ENCODE data around the gene RAB3GAP2.

Gene RAB3GAP2

DNA sequence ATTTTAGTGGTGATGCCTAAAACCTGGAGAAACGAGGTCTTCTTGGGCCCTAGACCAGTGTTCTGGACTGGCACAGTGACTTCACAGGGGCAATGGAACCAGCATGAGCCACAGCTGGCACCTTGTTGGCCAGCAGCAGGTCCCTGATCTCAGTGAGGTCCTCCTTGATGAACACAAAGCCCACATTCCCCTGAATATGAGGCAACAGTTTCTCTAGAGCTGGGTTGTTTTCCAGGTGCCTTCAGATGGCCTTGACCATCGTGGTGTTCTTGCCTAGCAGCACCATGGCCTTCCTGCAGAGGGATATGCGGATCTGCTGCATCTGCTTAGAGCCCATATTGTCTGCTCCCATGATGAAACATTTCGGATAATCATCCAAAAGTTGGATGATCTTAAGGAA, 44.9 kb upstream of the RAB3GAP2 start:
- Histone ChIP-seq H3K18ac (ENCODE audit: low read length) (no peak overlapping the region), H3K4me2 (ENCODE audit: insufficient read depth, low read length, poor library complexity, severe bottlenecking) (no peak overlapping the region), H2AFZ (ENCODE audit: low read length) (no peak overlapping the region), H3K23ac (ENCODE audit: low read depth, low read length, poor library complexity) (no peak overlapping the region), H3K27ac (replicated peaks; ENCODE audit: low read length) (no peak overlapping the region), H3K4ac (ENCODE audit: low read length) (no peak overlapping the region), H3K79me1 (ENCODE audit: low read depth, low read length) (no peaks in the 10 kb centered on the region), H2BK5ac (ENCODE audit: low read length) (no peak overlapping the region), H2BK120ac (ENCODE audit: low read depth, low read length) (no peak overlapping the region), H3K4me1 (ENCODE audit: control insufficient read depth in 2 of 2, insufficient read depth in 1 of 2, low read depth in 1 of 2, low read length in 2 of 2) (peaks cover 0 to 3% of the 10 kb centered on the region in 2 donors), H2AK5ac (ENCODE audit: low read depth, low read length) (no peak overlapping the region), H3K9me3 (replicated peaks in 1 of 2; ENCODE audit: control insufficient read depth in 2 of 2, insufficient read depth in 1 of 2, low read depth in 1 of 2, low read length in 2 of 2) (no peaks in the 10 kb centered on the region), H3K36me3 (replicated peaks in 1 of 2; ENCODE audit: control insufficient read depth in 2 of 2, insufficient read depth in 2 of 2, low read length in 2 of 2) (no peaks in the 10 kb centered on the region), H4K8ac (ENCODE audit: low read depth, low read length) (no peak overlapping the region), H2BK12ac (ENCODE audit: low read length) (no peak overlapping the region), H3K14ac (ENCODE audit: low read length) (no peak overlapping the region), H4K91ac (ENCODE audit: low read depth, low read length, poor library complexity) (no peak overlapping the region), H3K27me3 (ENCODE audit: control insufficient read depth in 3 of 3, insufficient read depth in 3 of 3, low read depth in 1 of 3, low read length in 3 of 3) (peaks cover 0 to 12% (median 0%) of the 10 kb centered on the region in 3 experiments), H3K4me3 (ENCODE audit: low read length in 2 of 2) (no peak overlapping the region), H3K9ac (ENCODE audit: low read depth, low read length, poor library complexity) (no peak overlapping the region), H2BK15ac (ENCODE audit: low read length) (no peak overlapping the region)
- WGBS, 2 donors (ENCODE audit: extremely low coverage in 2 of 2, insufficient read length in 2 of 2, insufficient replicate concordance in 1 of 2): no CpG with 5 or more reads among the region's 4 CpGs
- no peak for DNase-seq (ENCODE audit: low spot score)

DNA sequence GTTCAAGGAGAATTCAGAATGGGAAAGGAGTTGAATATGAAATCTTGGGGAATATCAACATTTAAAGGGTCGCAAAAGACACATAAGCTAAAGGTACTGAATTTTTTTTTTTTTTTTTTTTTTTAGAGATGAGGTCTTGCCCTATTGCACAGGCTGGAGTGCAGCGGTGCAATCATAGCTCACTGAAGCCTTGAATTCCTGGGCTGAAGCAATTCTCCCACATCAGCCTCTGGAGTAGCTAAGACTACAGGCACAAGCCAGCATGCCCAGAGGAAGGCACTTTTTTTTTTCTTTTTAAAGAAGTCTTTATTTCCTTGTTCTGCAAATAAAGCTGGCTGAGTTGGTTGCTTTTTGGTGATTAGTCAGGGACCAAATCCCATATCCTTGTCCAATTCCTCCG, 44.1 kb upstream of the RAB3GAP2 start:
- no peak overlapping the region for H2AFZ ChIP-seq (ENCODE audit: low read length)
- no peak overlapping the region for H2BK5ac ChIP-seq (ENCODE audit: low read length)
- H3K4me2 ChIP-seq (ENCODE audit: insufficient read depth, low read length, poor library complexity, severe bottlenecking): no peak overlapping the region
- no CpG with 5 or more reads among the region's 3 CpGs for WGBS, 2 donors (ENCODE audit: extremely low coverage in 2 of 2, insufficient read length in 2 of 2, insufficient replicate concordance in 1 of 2)
- no peak overlapping the region for H3K18ac ChIP-seq (ENCODE audit: low read length)
- no peaks in the 10 kb centered on the region for H3K9me3 ChIP-seq (replicated peaks in 1 of 2; ENCODE audit: control insufficient read depth in 2 of 2, insufficient read depth in 1 of 2, low read depth in 1 of 2, low read length in 2 of 2)
- H3K4ac ChIP-seq (ENCODE audit: low read length): no peak overlapping the region
- H3K4me1 ChIP-seq (ENCODE audit: control insufficient read depth in 2 of 2, insufficient read depth in 1 of 2, low read depth in 1 of 2, low read length in 2 of 2): peaks cover 0 to 3% of the 10 kb centered on the region in 2 donors
- H2BK12ac ChIP-seq (ENCODE audit: low read length): no peak overlapping the region
- no peaks in the 10 kb centered on the region for H3K36me3 ChIP-seq (replicated peaks in 1 of 2; ENCODE audit: control insufficient read depth in 2 of 2, insufficient read depth in 2 of 2, low read length in 2 of 2)
- H3K23ac ChIP-seq (ENCODE audit: low read depth, low read length, poor library complexity): no peak overlapping the region
- no peak for DNase-seq (ENCODE audit: low spot score)
- no peak overlapping the region for H4K91ac ChIP-seq (ENCODE audit: low read depth, low read length, poor library complexity)
- H4K8ac ChIP-seq (ENCODE audit: low read depth, low read length): no peak overlapping the region
- peaks cover 0 to 7% (median 0%) of the 10 kb centered on the region in 3 experiments for H3K27me3 ChIP-seq (ENCODE audit: control insufficient read depth in 3 of 3, insufficient read depth in 3 of 3, low read depth in 1 of 3, low read length in 3 of 3)
- no peak overlapping the region for H3K9ac ChIP-seq (ENCODE audit: low read depth, low read length, poor library complexity)
- H3K14ac ChIP-seq (ENCODE audit: low read length): no peak overlapping the region
- H2AK5ac ChIP-seq (ENCODE audit: low read depth, low read length): no peak overlapping the region
- H3K27ac ChIP-seq (replicated peaks; ENCODE audit: low read length): no peak overlapping the region
- no peak overlapping the region for H2BK120ac ChIP-seq (ENCODE audit: low read depth, low read length)
- H3K4me3 ChIP-seq (ENCODE audit: low read length in 2 of 2): no peak overlapping the region
- no peak overlapping the region for H2BK15ac ChIP-seq (ENCODE audit: low read length)
- no peaks in the 10 kb centered on the region for H3K79me1 ChIP-seq (ENCODE audit: low read depth, low read length)

DNA sequence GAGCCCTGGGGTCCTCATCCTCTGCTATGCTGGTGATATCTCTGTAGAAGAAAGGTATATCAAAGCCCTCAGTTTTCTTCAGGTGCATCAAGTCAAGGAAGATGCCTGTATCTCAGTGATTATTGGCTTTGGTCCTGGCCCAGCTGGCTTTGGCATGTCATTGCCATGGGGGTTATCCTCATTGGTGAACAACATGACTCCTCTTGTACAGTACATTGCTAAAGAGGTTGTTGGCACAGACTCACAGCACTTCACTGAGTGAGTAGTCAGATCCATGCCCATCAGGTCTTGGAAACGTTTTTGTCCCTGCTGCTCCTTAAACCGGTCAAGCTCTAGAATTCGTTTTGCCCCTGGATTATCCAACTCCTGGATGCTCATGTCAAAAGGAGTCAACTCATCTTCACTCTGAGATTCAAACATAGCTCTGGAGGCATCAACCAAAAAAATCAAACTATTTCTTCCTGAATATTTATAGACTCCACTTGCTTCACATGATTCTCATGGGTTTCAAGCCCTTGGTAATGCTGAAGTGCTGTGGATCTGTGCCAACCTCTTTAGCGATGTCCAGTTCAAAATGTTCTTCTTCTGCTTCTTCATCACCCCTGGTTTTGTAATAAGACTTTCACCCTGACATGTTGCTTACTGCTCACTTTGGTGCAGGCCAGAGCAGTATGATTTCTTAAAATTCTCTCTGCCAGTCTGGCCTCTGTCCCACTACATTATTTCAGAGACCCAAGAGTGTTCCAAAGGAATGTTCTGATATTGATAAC, 43.0 kb upstream of the RAB3GAP2 start:
- Histone ChIP-seq H3K4me3 (ENCODE audit: low read length in 2 of 2) (no peak overlapping the region), H3K9me3 (replicated peaks in 1 of 2; ENCODE audit: control insufficient read depth in 2 of 2, insufficient read depth in 1 of 2, low read depth in 1 of 2, low read length in 2 of 2) (no peaks in the 10 kb centered on the region), H3K27me3 (ENCODE audit: control insufficient read depth in 3 of 3, insufficient read depth in 3 of 3, low read depth in 1 of 3, low read length in 3 of 3) (peaks cover 0 to 7% (median 0%) of the 10 kb centered on the region in 3 experiments), H2AK5ac (ENCODE audit: low read depth, low read length) (no peak overlapping the region), H3K9ac (ENCODE audit: low read depth, low read length, poor library complexity) (no peak overlapping the region), H3K27ac (replicated peaks; ENCODE audit: low read length) (no peak overlapping the region), H2BK120ac (ENCODE audit: low read depth, low read length) (no peak overlapping the region), H3K79me1 (ENCODE audit: low read depth, low read length) (no peaks in the 10 kb centered on the region), H3K14ac (ENCODE audit: low read length) (no peak overlapping the region), H2BK15ac (ENCODE audit: low read length) (no peak overlapping the region), H2AFZ (ENCODE audit: low read length) (no peak overlapping the region), H3K4ac (ENCODE audit: low read length) (no peak overlapping the region), H3K18ac (ENCODE audit: low read length) (no peak overlapping the region), H4K8ac (ENCODE audit: low read depth, low read length) (no peak overlapping the region), H3K4me1 (ENCODE audit: control insufficient read depth in 2 of 2, insufficient read depth in 1 of 2, low read depth in 1 of 2, low read length in 2 of 2) (peaks cover 0 to 3% of the 10 kb centered on the region in 2 donors), H3K23ac (ENCODE audit: low read depth, low read length, poor library complexity) (no peak overlapping the region), H2BK5ac (ENCODE audit: low read length) (no peak overlapping the region), H4K91ac (ENCODE audit: low read depth, low read length, poor library complexity) (no peak overlapping the region), H3K4me2 (ENCODE audit: insufficient read depth, low read length, poor library complexity, severe bottlenecking) (no peak overlapping the region), H3K36me3 (replicated peaks in 1 of 2; ENCODE audit: control insufficient read depth in 2 of 2, insufficient read depth in 2 of 2, low read length in 2 of 2) (no peaks in the 10 kb centered on the region), H2BK12ac (ENCODE audit: low read length) (no peak overlapping the region)
- no CpG with 5 or more reads among the region's 4 CpGs for WGBS, 2 donors (ENCODE audit: extremely low coverage in 2 of 2, insufficient read length in 2 of 2, insufficient replicate concordance in 1 of 2)
- no peak for DNase-seq (ENCODE audit: low spot score)

DNA sequence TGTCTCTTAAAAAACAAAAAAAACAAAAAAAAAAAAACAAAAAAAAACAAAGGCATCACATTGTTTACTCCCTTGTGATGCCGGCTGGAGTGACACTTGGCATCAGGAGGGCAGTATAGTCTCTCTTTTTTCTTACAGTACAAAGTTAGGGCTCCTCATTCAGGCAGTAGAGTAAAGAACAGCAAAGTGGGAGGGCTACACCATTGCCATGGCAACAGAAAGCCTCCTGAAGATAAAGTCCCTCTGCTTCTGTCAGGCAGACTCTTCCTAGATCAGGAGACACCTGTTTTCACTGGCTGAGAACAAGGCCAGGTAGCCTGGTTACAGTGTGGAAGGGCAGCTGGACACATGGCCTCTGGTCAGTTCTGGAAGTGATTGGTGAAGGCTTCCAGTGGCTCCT, 41.3 kb upstream of the RAB3GAP2 start:
- no peak overlapping the region for H3K4me2 ChIP-seq (ENCODE audit: insufficient read depth, low read length, poor library complexity, severe bottlenecking)
- H3K4ac ChIP-seq (ENCODE audit: low read length): no peak overlapping the region
- no peak overlapping the region for H2AFZ ChIP-seq (ENCODE audit: low read length)
- H3K4me3 ChIP-seq (ENCODE audit: low read length in 2 of 2): no peak overlapping the region
- no peak overlapping the region for H4K91ac ChIP-seq (ENCODE audit: low read depth, low read length, poor library complexity)
- H2BK15ac ChIP-seq (ENCODE audit: low read length): no peak overlapping the region
- H3K14ac ChIP-seq (ENCODE audit: low read length): no peak overlapping the region
- peaks cover 0 to 7% (median 0%) of the 10 kb centered on the region in 3 experiments for H3K27me3 ChIP-seq (ENCODE audit: control insufficient read depth in 3 of 3, insufficient read depth in 3 of 3, low read depth in 1 of 3, low read length in 3 of 3)
- no peak overlapping the region for H4K8ac ChIP-seq (ENCODE audit: low read depth, low read length)
- peak overlapping the region; percentile 68 for H3K18ac ChIP-seq (ENCODE audit: low read length)
- H3K27ac ChIP-seq (replicated peaks; ENCODE audit: low read length): no peak overlapping the region
- no peak for DNase-seq (ENCODE audit: low spot score)
- H3K23ac ChIP-seq (ENCODE audit: low read depth, low read length, poor library complexity): no peak overlapping the region
- H3K9ac ChIP-seq (ENCODE audit: low read depth, low read length, poor library complexity): no peak overlapping the region
- peak overlapping the region; percentile 42 for H2AK5ac ChIP-seq (ENCODE audit: low read depth, low read length)
- no peaks in the 10 kb centered on the region for H3K9me3 ChIP-seq (replicated peaks in 1 of 2; ENCODE audit: control insufficient read depth in 2 of 2, insufficient read depth in 1 of 2, low read depth in 1 of 2, low read length in 2 of 2)
- H3K36me3 ChIP-seq (replicated peaks in 1 of 2; ENCODE audit: control insufficient read depth in 2 of 2, insufficient read depth in 2 of 2, low read length in 2 of 2): no peaks in the 10 kb centered on the region
- H3K4me1 ChIP-seq (ENCODE audit: control insufficient read depth in 2 of 2, insufficient read depth in 1 of 2, low read depth in 1 of 2, low read length in 2 of 2): peaks cover 0 to 3% of the 10 kb centered on the region in 2 donors
- peak overlapping the region; percentile 68 for H2BK5ac ChIP-seq (ENCODE audit: low read length)
- no peak overlapping the region for H2BK120ac ChIP-seq (ENCODE audit: low read depth, low read length)
- no peaks in the 10 kb centered on the region for H3K79me1 ChIP-seq (ENCODE audit: low read depth, low read length)
- WGBS, 2 donors (ENCODE audit: extremely low coverage in 2 of 2, insufficient read length in 2 of 2, insufficient replicate concordance in 1 of 2): no CpG with 5 or more reads among the region's 1 CpG
- no peak overlapping the region for H2BK12ac ChIP-seq (ENCODE audit: low read length)
